LoVo (cell line): ENCODE data around the gene CACNA2D4.

ENCODE experiments used
- DNase-seq: peaks from one replicate; pipeline ENCODE4 v3.0.0-alpha.2; 2016; ENCODE audit warnings: low spot score

CACNA2D4 gene

DNA sequence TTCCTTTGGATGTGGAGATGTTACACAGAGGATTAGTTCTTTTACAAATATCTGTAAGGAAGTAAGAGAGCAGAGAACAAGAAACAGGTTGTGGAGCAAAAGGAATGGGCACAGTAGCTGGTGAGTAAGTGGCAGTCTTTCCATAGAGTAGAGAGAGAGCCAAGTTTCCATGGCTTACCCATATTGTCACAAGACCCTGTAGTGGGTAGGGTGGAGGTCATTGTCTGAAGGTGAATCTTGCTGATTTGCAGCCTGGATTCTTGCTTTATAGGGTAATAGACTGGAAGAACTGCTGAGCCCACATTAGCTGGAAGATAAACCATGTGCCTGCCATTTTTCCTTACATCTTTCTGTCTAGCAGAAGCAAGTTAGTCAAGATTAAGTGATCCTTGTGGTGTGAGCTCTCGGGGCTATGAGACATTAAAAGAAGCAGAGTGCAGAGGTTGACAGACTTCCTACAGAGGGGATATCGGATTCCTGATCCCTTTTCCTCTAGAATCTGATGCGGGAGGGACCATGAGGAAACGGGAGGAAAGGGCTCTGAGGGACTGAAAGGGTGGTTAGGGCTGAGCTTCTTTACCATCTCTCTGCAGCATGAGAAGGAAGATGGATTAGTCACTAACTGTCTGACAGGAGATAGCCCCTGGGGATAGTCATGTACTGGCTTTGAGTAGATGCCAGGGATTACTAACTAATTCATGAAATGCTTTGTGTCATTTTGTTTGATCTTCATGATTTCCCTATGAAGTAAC, 142.1 kb downstream of the CACNA2D4 start:
- DNase-seq, result no peak

DNA sequence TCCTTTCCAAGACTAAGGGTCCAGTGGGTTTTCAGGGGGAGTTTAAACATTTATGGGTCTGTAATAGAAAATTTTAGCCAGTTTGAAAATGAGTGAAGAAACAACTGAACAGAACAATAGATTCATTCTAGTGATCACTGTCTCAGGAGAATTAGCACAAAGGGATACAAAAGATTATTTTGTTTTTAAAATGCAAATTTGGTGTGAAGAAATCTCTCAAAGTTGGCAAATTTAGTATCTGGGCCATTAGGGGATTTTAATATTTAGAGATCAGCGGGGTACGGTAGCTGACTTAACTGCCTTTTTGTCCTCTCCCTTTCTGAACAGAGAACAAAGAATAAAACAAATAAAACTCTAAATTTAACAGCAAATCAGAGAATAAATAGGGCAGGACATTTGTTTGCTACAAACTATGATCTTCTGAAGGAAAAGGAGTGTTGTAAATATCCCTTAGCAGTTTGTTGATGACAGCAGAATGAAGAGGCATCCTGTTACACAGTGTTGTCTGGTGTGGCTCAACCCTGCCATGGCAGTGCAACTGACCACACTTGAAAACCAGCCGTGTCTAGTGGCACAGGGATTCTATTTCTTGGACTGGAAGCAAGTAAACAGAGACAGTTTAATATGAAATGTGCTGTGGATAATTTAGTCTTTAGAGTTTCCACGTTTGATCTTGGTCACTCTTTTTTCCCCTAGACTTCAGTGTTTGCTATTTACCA, 144.4 kb downstream of the CACNA2D4 start:
- no peak for DNase-seq

DNA sequence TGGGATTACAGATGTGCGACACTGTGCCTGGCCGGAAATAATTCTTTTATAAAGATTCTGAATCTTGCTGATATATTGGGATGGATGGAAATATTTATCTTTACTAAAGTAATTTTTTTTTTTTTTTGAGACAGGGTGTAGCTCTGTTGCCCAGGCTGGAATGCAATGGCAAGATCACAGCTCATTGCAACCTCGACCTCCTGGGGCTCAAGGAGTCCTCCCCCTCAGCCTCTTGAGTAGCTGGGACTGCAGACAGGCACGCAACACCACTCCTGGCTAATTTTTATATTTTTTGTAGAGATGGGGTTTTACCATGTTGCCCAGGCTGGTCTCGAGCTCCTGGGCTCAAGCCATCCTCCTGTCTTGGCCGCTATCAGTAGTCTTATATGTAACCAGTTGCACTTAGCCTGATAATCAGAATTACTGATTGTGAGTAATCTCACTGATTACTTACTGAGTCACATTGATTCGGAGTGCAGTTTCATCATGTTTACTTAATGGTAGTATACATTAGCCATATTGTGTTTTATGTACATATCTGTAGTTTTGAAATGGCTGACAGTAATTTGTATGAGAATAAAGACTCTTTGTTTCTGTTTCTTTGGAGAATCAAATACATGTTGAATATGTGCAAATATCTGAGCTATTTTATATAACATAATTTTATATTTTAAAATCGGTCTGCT, 148.5 kb downstream of the CACNA2D4 start:
- DNase-seq, result no peak

DNA sequence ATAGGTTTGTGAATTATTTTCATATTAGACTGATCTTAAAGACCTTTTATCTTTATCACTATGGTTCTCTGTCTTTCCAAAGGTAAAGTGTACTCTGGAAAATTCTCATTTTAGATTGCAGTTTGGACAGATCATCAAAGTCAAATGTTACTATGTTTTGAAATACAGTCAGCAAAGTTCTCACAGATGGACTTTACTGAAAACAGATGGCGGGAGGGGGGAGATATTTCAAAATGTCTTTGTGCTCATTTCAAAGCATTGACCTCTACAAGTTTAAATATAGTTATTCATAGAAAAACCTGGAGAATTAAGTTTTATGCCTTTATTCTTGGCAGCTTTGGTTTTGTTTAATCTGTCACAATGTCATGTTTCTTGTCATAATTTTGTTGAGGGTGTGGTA, 149.8 kb downstream of the CACNA2D4 start:
- no peak for DNase-seq

DNA sequence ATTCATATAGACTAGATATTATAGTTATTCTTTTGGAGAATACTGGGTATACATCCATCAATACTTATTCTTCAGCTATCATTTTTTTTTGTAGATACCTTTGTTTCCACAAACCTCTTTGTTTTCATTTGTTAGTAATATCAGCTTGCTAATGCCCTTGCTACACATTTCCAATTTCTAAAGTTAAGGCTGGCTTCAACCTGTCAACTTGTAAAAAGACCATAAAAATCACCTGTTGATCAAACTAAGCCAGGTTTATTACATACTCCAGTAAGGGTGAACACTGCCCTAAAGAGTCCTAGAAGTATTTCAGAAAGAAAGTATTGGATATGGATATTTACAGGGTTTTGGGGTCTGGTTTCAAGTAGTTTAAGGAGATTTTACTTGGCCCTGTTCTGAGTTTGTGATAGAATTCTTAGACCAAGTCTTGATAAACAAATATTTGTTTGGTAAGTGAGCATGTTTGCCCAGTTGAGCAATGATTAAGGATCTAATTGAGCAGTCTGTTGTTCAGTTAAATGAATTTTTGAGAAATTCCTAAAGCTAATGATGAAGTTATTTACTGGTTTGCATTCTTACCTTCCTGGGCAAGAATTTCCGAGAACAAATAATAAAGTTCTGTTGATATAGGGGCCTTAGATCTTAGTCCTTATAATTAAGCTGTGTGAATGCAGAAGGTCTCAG, 150.9 kb downstream of the CACNA2D4 start:
- DNase-seq, result no peak

DNA sequence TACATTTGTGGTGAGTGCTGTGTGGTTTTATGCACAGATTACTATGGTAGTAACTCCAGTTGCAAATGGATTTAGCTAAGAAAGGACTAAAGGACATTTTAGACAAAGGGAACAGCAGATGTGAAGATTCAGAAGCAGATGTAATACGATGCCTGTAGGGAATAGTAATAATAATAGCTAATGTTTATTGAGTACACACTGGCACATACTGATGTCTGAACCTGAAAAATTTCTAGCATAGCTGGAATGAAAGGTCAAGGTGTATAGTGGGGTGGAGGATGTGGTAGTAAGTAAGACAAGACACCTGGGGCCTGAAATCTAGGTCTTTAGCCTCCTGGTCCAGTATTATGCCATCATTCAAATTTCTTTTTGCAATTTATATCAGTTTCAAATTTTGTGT, 152.3 kb downstream of the CACNA2D4 start:
- DNase-seq, result no peak

DNA sequence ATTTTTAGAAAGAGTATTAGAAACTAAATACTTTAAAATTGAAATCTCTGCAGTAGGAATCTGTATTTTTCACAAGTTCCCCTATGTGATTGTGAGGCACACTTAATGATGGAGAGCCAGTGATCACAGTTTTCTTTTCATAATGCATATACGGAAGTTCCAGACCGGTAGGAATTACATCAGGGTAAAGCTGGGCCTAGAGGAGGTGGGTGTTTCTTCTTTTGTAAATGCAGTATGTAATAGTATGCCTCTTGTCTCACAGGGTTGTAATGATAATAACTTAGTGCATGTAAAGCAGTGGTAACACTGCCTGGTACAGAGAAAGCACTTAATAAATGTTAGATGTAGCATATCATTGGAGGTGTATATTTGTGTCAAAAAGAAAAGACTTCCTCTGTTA, 155.3 kb downstream of the CACNA2D4 start:
- DNase-seq, result no peak

DNA sequence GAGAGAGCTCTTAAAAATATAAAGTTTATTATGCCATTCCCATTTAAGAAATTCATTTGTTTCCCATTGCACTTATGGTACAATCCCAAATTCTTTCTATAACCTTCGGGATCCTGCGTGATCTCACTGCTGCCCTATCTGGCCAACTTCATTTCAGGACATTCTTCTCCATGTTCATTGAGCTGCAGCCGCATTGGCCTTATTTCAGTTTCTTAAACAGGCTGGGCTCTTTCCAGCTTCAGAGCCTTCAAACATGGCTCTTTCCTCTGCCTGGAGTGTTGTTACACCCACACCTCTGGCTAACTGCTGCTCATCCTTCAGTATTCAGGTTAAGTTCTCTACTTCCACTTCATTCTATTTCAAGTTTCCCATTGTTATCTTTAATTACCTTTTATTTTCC, 156.6 kb downstream of the CACNA2D4 start:
- DNase-seq, result no peak

DNA sequence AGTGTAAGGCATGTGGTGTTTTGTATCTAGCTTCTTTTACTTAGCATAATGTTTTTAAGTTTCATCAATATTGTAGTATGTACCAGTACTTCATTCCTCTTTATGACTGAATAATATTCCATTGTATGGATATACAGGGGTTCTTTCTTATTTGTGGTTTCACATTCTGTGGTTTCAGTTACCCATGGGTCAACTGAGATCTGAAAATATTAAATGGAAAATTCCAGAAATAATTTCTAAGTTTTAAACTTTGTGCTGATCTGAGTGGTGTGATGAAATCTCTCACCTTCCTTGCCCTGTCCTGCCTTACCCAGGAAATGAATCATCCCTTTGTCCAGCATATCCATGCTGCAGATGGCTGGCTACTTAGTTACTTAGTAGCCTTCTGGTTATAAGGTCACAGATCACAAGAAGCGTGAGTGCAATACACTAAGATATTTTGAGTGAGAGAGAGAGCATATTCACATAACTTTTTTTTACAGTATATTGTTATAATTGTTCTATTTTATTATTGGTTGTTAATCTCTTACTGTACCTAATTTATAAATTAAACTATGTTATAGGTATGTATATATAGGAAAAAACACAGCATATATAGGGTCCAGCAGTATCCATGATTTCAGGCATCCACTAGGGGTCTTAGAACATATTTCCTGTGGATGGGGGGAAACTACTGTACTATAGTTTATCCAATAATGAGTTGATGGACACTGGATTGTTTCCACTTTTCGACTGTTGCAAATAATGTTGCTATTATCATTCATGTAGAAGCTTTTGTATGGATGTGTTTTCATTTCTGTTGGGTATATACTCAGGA, 157.7 kb downstream of the CACNA2D4 start:
- peak; percentile 35 for DNase-seq

DNA sequence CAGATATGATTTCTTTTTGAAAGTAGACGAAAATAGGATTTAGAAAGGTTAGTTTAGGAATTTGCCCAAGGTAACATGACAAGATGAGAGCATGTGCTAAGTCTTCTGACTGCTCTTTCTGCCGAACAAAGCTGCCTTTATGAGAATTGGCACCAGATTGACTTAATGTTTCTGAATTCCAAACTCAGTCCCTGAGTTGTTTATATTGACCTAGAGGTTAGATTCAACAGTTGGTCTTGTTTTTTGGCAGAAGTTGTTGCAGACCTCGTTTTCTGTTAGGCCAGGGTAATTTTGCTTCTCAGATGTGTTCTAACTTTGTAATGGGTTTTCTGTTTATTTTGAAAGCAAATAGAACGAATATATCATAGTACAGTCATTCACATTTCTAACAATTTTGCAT, 159.6 kb downstream of the CACNA2D4 start:
- DNase-seq, result no peak

DNA sequence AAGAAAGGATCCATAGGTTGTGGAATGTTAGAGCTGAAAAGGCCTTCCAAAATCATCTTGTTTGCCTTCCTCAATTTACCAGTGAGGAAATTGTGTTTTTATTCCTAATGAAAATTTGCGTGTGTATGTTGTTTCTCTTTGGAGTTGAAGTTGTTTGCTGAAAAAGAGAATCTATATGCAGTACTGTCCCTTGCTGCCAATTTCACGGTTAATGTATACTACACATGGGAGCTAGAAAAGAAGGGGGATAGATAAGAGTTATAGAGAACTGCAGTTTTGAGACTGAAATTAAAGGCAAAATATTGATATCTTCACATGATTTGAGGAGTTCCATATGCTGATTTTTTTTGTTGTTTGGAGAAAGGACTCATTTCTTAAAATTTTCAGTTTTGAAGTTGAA, 160.1 kb downstream of the CACNA2D4 start:
- no peak for DNase-seq

DNA sequence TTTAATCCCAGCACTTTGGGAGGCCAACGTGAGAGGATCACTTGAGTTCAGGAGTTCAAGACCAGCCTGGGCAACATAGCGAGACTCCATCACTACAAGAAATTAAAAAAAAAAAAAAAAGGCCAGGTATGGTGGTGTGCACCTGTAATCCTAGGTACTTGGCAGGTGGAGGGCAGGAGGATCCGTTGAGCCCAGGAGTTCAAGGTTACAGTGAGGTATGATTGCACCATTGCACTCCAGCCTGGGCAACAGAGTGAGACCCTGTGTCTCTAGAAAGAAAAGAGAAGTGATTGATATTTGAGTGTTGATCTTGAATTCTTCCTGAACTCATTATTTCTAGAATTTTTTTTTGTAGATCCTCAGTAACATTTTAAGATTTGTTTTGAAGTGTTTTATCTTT, 168.2 kb downstream of the CACNA2D4 start:
- DNase-seq, result no peak

DNA sequence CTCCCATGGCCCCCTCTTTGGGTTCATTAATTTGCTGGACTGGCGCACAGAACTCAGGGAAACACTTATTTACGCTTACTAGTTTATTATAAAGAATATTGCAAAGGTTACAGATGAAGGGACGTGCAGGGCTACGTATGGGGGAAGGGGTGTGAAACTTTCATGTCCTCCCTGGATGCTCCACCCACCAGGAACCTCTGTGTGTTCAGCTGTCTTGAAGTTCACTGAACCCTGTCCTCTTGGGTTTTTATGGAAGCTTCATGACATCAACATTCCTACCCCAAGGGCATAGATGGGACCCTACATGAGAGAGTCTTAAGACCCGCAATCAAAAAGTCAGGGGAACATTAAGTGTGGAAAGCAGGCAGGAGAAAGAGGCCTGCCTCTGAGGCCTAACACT, 169.4 kb downstream of the CACNA2D4 start:
- no peak for DNase-seq

DNA sequence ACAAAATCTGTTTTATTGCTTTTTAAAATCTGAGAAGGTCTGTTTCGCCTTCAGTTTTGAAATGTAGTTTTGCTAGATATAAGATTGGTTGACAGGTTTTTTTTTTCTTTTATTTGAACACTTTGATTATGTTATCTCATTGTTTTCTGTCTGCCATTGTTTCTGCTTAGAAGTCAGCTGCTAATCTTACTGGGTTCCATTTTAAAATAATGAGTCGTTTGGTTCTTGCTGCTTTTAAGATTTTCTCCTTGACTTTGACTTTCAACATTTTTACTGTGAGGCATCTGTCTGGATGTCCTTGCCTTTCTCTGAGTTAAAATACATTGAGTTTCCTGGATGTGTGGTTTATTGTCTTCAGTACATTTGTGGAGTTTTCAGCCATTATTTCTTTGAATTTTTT, 170.8 kb downstream of the CACNA2D4 start:
- no peak for DNase-seq

DNA sequence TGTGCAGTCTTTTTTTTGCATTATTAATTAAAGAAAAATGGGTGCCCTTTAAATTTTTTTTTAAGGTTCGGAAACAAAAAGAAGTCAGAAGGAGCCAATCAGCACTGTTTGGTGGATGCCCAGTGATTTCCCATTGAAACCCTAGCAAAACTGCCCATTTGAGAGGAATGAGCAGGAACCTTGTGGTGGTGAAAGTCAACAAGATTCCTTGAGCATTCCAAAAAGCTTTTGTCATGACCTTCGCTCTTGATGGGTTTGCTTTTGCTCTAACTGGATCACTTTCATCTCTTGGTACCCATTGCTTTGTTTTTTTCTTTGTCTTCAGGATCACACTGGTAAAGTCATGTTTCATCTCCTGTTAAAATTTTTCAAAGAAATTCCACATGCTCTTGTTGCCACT, 173.5 kb downstream of the CACNA2D4 start:
- no peak for DNase-seq
